GM12873 (cell line): ENCODE measurements around the gene TMEM242.

Experiments used
- CTCF ChIP-seq: IDR thresholded peaks from 2 replicates; pipeline ENCODE4 v1.5.1; 2012; ENCODE audit warnings: low read depth, mild to moderate bottlenecking, moderate library complexity, low read length, control low read depth; ENCODE audit not compliant: insufficient read depth; ENCODE audit errors: missing control alignments

The TMEM242 gene

DNA sequence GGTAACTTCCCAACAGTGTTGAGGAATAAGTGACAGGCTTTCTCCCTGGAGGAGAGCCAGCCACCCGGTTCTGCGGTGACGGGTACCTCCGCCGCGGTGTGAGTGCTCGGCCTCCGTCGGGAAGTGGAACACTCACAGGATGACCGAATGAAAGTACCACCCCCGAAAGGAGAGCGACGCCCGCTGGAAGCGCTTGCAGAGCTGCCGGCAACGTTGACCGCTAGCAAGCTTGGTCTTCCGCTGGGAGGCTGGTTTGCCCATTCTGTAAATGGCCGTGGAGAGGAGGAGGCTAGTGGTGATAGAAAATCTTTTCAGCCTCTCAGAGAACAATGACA, 614 bp upstream of the TMEM242 start:
- TF ChIP-seq CTCF = peak; percentile 17

- no peak for TF ChIP-seq CTCF
These were observed 496 bp downstream of the TMEM242 start for GRCh38 chr6:157322792-157323254.

- TF ChIP-seq CTCF = no peak
These were observed 6.2 kb downstream of the TMEM242 start for GRCh38 chr6:157316871-157317814.

DNA sequence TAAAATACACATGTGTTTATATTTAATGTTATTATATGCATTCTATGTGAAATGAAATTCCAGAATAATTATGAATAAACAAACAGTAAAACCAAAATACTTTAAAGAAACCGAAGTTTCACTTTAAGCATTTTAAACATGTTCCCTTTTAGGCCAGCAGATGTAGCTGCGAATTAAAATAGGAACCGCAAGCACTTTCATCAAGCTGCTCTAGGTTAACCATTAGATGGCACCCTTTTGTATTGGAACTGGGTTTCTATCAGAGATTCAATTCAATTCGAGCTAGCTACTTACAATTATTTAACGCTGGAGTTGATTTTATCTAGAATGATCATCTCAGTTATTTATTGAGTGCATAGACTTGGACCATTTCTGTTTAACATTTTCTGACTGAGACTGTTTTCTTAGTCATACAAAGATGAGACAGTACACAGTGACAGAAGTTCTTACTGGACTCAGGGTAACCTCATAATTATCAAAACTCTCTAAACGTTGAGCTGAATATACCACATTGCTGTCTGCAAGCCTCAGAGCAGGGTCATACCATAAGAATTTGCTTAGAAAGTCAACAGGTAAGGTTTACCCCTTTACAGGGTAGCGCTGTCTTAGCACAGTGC, 8.5 kb downstream of the TMEM242 start:
- TF ChIP-seq CTCF = peak; percentile 79

GRCh38 chr6:157313531-157314467, 9.5 kb downstream of the TMEM242 start:
- TF ChIP-seq CTCF = no peak

- no peak for TF ChIP-seq CTCF
These were observed 10.6 kb downstream of the TMEM242 start for GRCh38 chr6:157312757-157313156.
